LNCaP clone FGC (cell line): Measurements from ENCODE around the gene SESN2.

Source experiments
- DNase-seq: peaks from one replicate; pipeline ENCODE4 v3.0.0-alpha.2; 2011; ENCODE audit warnings: low read depth
- H3K4me3 ChIP-seq: 2 replicates; pipeline ENCODE4 v1.5.1; 2011; ENCODE audit warnings: mild to moderate bottlenecking, low read depth, low read length, control low read depth
- TF ChIP-seq, protein P1 (sequence below): IDR thresholded peaks from 2 replicates; pipeline ENCODE4 v1.5.1; 2012; ENCODE audit warnings: mild to moderate bottlenecking; ENCODE audit not compliant: control insufficient read depth, insufficient read depth; ENCODE audit errors: extremely low read depth

Gene SESN2, protein sequence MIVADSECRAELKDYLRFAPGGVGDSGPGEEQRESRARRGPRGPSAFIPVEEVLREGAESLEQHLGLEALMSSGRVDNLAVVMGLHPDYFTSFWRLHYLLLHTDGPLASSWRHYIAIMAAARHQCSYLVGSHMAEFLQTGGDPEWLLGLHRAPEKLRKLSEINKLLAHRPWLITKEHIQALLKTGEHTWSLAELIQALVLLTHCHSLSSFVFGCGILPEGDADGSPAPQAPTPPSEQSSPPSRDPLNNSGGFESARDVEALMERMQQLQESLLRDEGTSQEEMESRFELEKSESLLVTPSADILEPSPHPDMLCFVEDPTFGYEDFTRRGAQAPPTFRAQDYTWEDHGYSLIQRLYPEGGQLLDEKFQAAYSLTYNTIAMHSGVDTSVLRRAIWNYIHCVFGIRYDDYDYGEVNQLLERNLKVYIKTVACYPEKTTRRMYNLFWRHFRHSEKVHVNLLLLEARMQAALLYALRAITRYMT

DNA sequence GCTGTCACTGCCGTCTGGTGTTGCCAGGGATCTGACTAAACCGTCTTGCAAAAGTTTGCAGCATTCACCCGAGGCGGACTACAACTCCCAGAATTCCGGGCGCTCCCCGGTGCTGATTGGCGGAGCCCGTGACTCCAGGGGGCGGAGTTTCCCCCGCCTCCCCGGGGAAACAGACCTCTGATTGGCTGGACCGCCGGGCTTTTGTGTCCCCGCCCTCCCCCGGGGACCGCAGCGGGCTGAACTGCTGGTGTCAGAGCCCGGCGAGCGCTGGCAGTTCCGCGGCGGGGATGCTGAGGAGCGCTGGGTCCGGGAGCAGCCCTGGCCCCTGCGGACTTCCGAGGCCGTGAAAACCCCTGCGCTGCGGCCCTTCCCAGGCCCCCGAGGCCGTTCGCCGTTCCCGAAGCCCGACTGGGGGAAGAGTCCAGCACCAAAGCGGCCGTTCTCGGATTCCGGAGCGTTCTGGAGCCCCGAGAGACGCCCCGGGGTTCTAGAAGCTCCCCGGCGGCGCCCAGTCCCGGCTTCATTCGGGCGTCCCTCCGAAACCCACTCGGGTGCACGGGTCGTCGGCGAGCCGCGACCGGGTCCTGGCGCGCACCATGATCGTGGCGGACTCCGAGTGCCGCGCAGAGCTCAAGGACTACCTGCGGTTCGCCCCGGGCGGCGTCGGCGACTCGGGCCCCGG is at the start of gene SESN2:
Gene SESN2, plus strand, starts transcription at position 267 of the 682 bp plus-strand sequence. Its CDS starts 330 bp downstream, at position 597.
- peak; percentile 93 for DNase-seq
- TF ChIP-seq, protein P1, sequence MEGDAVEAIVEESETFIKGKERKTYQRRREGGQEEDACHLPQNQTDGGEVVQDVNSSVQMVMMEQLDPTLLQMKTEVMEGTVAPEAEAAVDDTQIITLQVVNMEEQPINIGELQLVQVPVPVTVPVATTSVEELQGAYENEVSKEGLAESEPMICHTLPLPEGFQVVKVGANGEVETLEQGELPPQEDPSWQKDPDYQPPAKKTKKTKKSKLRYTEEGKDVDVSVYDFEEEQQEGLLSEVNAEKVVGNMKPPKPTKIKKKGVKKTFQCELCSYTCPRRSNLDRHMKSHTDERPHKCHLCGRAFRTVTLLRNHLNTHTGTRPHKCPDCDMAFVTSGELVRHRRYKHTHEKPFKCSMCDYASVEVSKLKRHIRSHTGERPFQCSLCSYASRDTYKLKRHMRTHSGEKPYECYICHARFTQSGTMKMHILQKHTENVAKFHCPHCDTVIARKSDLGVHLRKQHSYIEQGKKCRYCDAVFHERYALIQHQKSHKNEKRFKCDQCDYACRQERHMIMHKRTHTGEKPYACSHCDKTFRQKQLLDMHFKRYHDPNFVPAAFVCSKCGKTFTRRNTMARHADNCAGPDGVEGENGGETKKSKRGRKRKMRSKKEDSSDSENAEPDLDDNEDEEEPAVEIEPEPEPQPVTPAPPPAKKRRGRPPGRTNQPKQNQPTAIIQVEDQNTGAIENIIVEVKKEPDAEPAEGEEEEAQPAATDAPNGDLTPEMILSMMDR = no peak
- peak within 1 kb of the TSS; percentile 94 for H3K4me3 ChIP-seq

DNA sequence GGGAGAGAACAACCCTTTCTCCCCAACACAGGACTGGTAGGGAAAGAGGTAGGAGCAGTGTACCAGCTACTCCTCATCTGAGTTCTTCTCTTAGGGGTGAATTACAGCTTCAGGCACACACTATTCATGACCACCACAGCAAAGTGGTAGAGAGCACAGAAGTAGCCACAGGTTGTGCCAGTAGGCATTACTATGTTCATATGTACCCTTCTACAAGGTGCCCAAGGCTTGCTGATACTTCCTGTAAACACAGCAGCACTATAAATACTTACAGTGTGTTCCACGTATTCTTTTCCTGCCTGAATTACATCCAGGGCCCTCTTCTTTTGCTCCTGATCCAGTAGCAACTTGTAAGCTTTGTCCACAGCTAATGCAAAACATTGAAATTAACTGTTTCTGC is 49.6 kb upstream of the SESN2 start:
- no peak overlapping the region for H3K4me3 ChIP-seq
- TF ChIP-seq, protein P1 = no peak
- no peak for DNase-seq

DNA sequence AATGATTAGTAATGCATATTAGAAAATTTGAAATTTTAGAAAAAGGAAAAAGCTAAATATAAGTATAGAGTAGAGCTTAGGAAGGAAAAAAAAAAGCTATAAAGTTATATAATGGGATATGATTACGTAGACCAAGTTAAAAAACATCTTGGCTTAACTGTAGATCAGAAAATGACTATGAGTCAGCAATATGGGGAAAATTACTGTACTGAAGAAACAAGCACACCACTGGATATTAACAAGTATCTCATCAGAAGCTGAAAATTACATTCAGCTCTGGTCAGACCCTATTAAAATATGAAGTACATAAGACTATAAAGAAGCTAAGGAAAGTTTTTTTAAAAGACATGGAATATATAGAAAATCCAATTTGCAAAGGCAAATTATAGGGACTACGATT is 46.0 kb upstream of the SESN2 start:
- TF ChIP-seq, protein P1 = no peak

DNA sequence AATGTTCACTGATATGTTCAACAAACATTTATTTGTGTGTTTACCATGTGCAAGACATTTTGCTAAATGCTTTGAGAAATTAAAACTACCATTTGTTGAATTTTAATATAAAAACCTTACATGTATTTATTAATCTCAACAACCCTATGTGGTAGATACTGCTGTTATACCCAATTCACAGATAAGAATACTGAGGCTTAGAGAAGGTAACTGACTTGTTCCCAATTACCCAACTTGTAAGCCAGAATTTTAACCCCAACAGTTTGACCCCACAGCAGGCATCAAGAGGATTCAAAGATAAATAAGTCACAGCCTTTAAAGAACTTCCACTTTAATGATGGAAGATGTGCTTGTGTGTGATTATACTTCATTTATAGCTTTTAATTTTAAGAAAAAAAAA is 30.2 kb upstream of the SESN2 start:
- H3K4me3 ChIP-seq = no peak overlapping the region
- TF ChIP-seq, protein P1 = no peak
- no peak for DNase-seq

More for the DNA sequence above, 46.0 kb upstream of the SESN2 start:
- no peak overlapping the region for H3K4me3 ChIP-seq
- no peak for DNase-seq

DNA sequence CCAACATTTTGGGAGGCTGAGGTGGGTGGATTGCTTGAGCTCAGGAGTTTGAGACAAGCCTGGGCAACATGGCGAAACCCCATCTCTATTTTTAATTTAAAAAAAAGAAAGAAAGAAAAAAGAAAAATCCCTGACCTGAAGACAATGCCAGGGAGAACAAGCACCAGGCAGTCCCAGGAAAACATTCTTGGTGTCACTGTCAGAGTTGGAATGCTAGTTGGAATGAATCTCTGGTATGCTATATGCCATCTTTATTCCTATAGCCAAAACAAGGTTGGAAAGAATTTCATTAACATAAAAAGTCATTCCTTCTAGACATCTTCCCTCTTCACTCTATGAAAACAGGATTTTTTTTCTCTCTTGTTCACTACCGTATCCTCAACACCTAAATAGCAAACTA is 29.3 kb upstream of the SESN2 start:
- TF ChIP-seq, protein P1 = no peak
- DNase-seq = no peak
- no peak overlapping the region for H3K4me3 ChIP-seq

DNA sequence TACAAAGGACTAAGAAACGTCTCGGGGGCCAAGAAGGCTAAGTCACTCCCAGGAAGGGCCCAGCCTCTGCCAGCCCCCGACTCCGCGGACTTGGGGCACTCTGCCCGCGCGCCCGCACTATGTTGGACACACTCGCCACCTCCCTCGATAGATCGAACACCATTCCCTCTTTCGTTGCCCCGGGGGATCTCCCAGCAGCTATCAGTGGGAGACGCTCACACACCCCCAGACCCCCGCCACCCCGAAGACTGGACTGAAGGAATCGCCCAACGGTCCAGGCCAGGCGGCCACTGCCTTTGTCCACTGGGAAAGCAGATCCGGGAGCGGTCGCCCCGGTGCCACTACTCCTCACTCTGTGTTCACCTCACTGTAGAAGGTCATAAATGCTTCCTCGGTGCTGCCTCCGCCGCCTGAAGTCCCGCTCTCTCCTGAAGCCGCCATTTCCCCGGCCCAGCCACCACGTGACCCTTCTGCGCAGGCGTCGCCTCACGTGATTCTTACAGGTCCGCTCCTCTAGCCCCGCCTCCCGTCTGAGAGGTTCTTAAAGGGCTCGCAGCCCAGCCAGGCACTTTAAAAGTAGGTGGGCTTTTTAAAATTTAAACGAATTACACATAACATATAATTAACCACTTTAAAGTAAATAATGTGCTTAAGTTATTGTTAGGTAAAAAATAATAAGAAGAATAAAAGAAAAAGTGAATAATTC is 26.6 kb upstream of the SESN2 start, which contains the start of gene DNAJC8:
Gene DNAJC8, minus strand, starts transcription at position 472 of the 706 bp plus-strand sequence. Its CDS starts 31 bp downstream, at position 441.
- H3K4me3 ChIP-seq = peak within 1 kb of the TSS; percentile 82
- peak; percentile 73 for DNase-seq
- TF ChIP-seq, protein P1 = no peak
